ENCODE data around the gene PPP2R2D. TPM values are rescaled to one million over a fixed set of nuclear protein-coding genes. Genes with fewer than 3 reads are reported as not detected.
A peak's percentile ranks its signal among the peaks of the same experiment; 100 is the strongest.

The PPP2R2D gene
- total RNA-seq, 1 experiment from 2014 or later, result 33.2 TPM

GRCh38 chr10:131982185-131982756, 81.5 kb downstream of the PPP2R2D start:
- Mint-ChIP-seq H3K36me3 (peaks cover 51% of the 10 kb centered on the region), H3K4me3 (peak overlapping the region; percentile 45; the same call in 1 of the 2 replicates), H3K27me3 (ENCODE audit: low read depth) (peaks cover 42% of the 10 kb centered on the region), H3K4me1 (peaks cover 29% of the 10 kb centered on the region), H3K9me3 (peaks cover 12% of the 10 kb centered on the region), H3K27ac (no peak overlapping the region)
- ATAC-seq, result no peak
- no peak for DNase-seq (ENCODE audit: low spot score)
- ChIA-PET CTCF (interaction anchor here (1.4 to 2.7 kb wide), 3 partner anchors 9 to 41 kb away, joined by 3 to 29 read pairs (median 3); no protein-coding TSS in a partner anchor), POLR2A (no interaction called here)
- TF ChIP-seq MYBL2 (CRISPR knock-in tag; IDR thresholded peaks at IDR 0.05), result peak; percentile 21; the same call in 1 of the 2 replicates
- TF ChIP-seq IRF1 (CRISPR knock-in tag; IDR thresholded peaks at IDR 0.05), result no peak
- TF ChIP-seq NR3C1 (CRISPR knock-in tag; conservative IDR thresholded peaks at IDR 0.05; ENCODE audit: low read depth), result no peak
- no peak for TF ChIP-seq FOXP4 (CRISPR knock-in tag; IDR thresholded peaks at IDR 0.05)
- TF ChIP-seq ARID4B (CRISPR knock-in tag; IDR thresholded peaks at IDR 0.05; ENCODE audit: borderline replicate concordance), result 0 out of 2 replicates have a peak, but pooled peaks have one; percentile 28
- no peak for TF ChIP-seq RELA (CRISPR knock-in tag; IDR thresholded peaks at IDR 0.05; ENCODE audit: borderline replicate concordance)
- no peak for TF ChIP-seq ZNF532 (CRISPR knock-in tag; IDR thresholded peaks at IDR 0.05; ENCODE audit: borderline replicate concordance)
- no peak for TF ChIP-seq ZNF219 (CRISPR knock-in tag; IDR thresholded peaks at IDR 0.05; ENCODE audit: borderline replicate concordance)
- TF ChIP-seq OVOL2 (CRISPR knock-in tag; IDR thresholded peaks at IDR 0.05; ENCODE audit: borderline replicate concordance), result no peak; the same call in 1 of the 2 replicates
- peak; percentile 65; the same call in 1 of the 2 replicates for TF ChIP-seq TCF7 (CRISPR knock-in tag; IDR thresholded peaks at IDR 0.05; ENCODE audit: low read depth)
- TF ChIP-seq NFYB (CRISPR knock-in tag; conservative IDR thresholded peaks at IDR 0.05; ENCODE audit: low read depth), result no peak
- TF ChIP-seq ESRRA (CRISPR knock-in tag; IDR thresholded peaks at IDR 0.05; ENCODE audit: borderline replicate concordance), result no peak; the same call in 1 of the 2 replicates
- TF ChIP-seq ZNF416 (CRISPR knock-in tag; IDR thresholded peaks at IDR 0.05), result no peak
- no peak for TF ChIP-seq ZNF671 (CRISPR knock-in tag; IDR thresholded peaks at IDR 0.05)
- TF ChIP-seq ZNF425 (CRISPR knock-in tag; conservative IDR thresholded peaks at IDR 0.05), result no peak
- TF ChIP-seq PREB (CRISPR knock-in tag; IDR thresholded peaks at IDR 0.05; ENCODE audit: borderline replicate concordance), result no peak
- no peak for TF ChIP-seq SP1 (CRISPR knock-in tag; conservative IDR thresholded peaks at IDR 0.05)
- 0 out of 2 replicates have a peak, but pooled peaks have one; percentile 10 for TF ChIP-seq E2F1 (CRISPR knock-in tag; IDR thresholded peaks at IDR 0.05)

All from WTC11 (cell line).